Measurements from ENCODE around the gene PGRMC2.
"Not testable (repeated sequence)": the region's sequence is repeated elsewhere in the genome, so short reads cannot be mapped to it uniquely, and the experiment has no call there.

The PGRMC2 gene

GRCh38 chr4:128265550-128265949 lies 22.1 kb downstream of the PGRMC2 start:
- Histone ChIP-seq H3K36me3 (ENCODE audit: insufficient read depth, low read depth, low read length) (peaks cover 12% of the 10 kb centered on the region), H3K9me3 (ENCODE audit: insufficient read depth, low read depth, low read length) (peaks cover 26% of the 10 kb centered on the region)
- H3K27ac ChIP-seq (ENCODE audit: low read length); H3K4me1 ChIP-seq (ENCODE audit: insufficient read depth, low read length); H3K4me3 ChIP-seq (ENCODE audit: low read length); H3K27me3 ChIP-seq (ENCODE audit: insufficient read depth, low read length); H3K9ac ChIP-seq (ENCODE audit: low read depth, low read length): not testable (repeated sequence)

DNA sequence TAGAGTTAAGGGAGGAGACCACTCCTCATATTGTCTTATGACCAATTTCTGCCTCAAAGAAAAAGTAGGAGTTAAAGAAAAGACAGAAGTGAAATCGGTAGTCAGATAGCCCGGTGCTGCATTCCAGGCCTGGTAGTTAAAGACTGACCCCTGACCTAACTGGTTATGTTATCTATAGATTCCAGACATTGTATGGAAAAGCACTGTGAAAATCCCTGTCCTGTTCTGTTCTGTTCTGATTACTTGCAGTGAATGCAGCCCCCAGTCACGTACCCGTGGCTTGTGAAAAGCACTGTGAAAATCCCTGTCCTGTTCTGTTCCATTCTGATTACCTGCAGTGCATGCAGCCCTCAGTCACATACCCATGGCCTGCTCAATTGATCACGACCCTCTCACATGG lies 27.7 kb downstream of the PGRMC2 start:
- H3K9me3 ChIP-seq (ENCODE audit: insufficient read depth, low read depth, low read length): peaks cover 13% of the 10 kb centered on the region
- not testable (repeated sequence) for H3K4me1 ChIP-seq (ENCODE audit: insufficient read depth, low read length); H3K27me3 ChIP-seq (ENCODE audit: insufficient read depth, low read length); H3K27ac ChIP-seq (ENCODE audit: low read length); H3K4me3 ChIP-seq (ENCODE audit: low read length); H3K9ac ChIP-seq (ENCODE audit: low read depth, low read length); H3K36me3 ChIP-seq (ENCODE audit: insufficient read depth, low read depth, low read length)

GRCh38 chr4:128258166-128258565 lies 29.4 kb downstream of the PGRMC2 start:
- H3K9me3 ChIP-seq (ENCODE audit: insufficient read depth, low read depth, low read length); H3K27me3 ChIP-seq (ENCODE audit: insufficient read depth, low read length); H3K36me3 ChIP-seq (ENCODE audit: insufficient read depth, low read depth, low read length); H3K27ac ChIP-seq (ENCODE audit: low read length); H3K9ac ChIP-seq (ENCODE audit: low read depth, low read length); H3K4me1 ChIP-seq (ENCODE audit: insufficient read depth, low read length); H3K4me3 ChIP-seq (ENCODE audit: low read length): not testable (repeated sequence)

DNA sequence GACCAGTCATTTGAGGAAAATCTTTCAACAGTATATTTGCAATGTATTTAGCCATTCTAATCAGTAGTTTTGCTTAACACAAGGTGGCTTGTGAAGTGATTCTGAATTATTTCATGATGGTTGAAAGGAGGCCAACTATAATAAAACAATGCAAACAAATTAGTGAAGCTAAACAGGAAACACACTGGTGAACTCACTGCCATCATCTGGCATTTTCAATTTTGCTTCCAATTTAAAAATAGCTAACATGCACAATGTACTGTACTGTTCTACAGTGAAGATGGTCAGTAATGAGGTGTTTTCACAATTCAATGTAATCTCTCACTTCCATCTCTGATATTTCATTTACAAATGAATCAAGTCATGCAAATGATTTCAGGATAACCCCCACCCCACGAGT lies 31.1 kb downstream of the PGRMC2 start:
- no peaks in the 10 kb centered on the region for H3K27me3 ChIP-seq (ENCODE audit: insufficient read depth, low read length)
- no peaks in the 10 kb centered on the region for H3K36me3 ChIP-seq (ENCODE audit: insufficient read depth, low read depth, low read length)
- no peak overlapping the region for H3K4me3 ChIP-seq (ENCODE audit: low read length)
- H3K27ac ChIP-seq (ENCODE audit: low read length): no peak overlapping the region
- H3K9me3 ChIP-seq (ENCODE audit: insufficient read depth, low read depth, low read length): peaks cover 18% of the 10 kb centered on the region
- H3K4me1 ChIP-seq (ENCODE audit: insufficient read depth, low read length): no peaks in the 10 kb centered on the region
- H3K9ac ChIP-seq (ENCODE audit: low read depth, low read length): no peak overlapping the region

GRCh38 chr4:128255906-128256305 lies 31.7 kb downstream of the PGRMC2 start:
- H3K4me1 ChIP-seq (ENCODE audit: insufficient read depth, low read length): no peaks in the 10 kb centered on the region
- no peaks in the 10 kb centered on the region for H3K36me3 ChIP-seq (ENCODE audit: insufficient read depth, low read depth, low read length)
- H3K27me3 ChIP-seq (ENCODE audit: insufficient read depth, low read length): no peaks in the 10 kb centered on the region
- H3K27ac ChIP-seq (ENCODE audit: low read length): no peak overlapping the region
- peaks cover 24% of the 10 kb centered on the region for H3K9me3 ChIP-seq (ENCODE audit: insufficient read depth, low read depth, low read length)
- no peak overlapping the region for H3K4me3 ChIP-seq (ENCODE audit: low read length)
- no peak overlapping the region for H3K9ac ChIP-seq (ENCODE audit: low read depth, low read length)

GRCh38 chr4:128249787-128250668 lies 37.6 kb downstream of the PGRMC2 start:
- H3K9ac ChIP-seq (ENCODE audit: low read depth, low read length): no peak overlapping the region
- no peaks in the 10 kb centered on the region for H3K36me3 ChIP-seq (ENCODE audit: insufficient read depth, low read depth, low read length)
- H3K4me1 ChIP-seq (ENCODE audit: insufficient read depth, low read length): no peaks in the 10 kb centered on the region
- peaks cover 80% of the 10 kb centered on the region for H3K9me3 ChIP-seq (ENCODE audit: insufficient read depth, low read depth, low read length)
- H3K27ac ChIP-seq (ENCODE audit: low read length): no peak overlapping the region
- no peak overlapping the region for H3K4me3 ChIP-seq (ENCODE audit: low read length)
- H3K27me3 ChIP-seq (ENCODE audit: insufficient read depth, low read length): no peaks in the 10 kb centered on the region

DNA sequence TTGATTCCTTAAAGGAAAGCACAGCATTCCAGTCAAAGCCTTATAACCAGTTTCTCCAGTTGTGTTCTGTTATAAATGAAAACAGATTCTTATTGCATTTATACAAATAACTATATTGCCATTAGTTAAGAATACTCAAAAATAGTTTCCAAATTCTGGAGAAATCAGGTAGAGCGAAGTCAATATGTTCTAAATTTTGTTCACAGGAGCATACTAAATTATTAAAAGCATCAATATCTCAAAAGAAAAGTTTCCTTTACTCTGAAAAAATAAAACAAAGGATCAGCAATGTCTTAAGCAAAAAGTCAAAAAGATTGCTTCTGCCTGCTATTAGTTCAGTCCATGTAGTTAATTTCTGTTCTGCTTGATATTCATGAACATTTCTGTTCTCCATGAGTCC lies 39.7 kb downstream of the PGRMC2 start:
- H3K4me1 ChIP-seq (ENCODE audit: insufficient read depth, low read length): no peaks in the 10 kb centered on the region
- no peaks in the 10 kb centered on the region for H3K27me3 ChIP-seq (ENCODE audit: insufficient read depth, low read length)
- H3K9ac ChIP-seq (ENCODE audit: low read depth, low read length): no peak overlapping the region
- H3K9me3 ChIP-seq (ENCODE audit: insufficient read depth, low read depth, low read length): peaks cover 78% of the 10 kb centered on the region
- H3K4me3 ChIP-seq (ENCODE audit: low read length): no peak overlapping the region
- H3K36me3 ChIP-seq (ENCODE audit: insufficient read depth, low read depth, low read length): no peaks in the 10 kb centered on the region
- no peak overlapping the region for H3K27ac ChIP-seq (ENCODE audit: low read length)

- not testable (repeated sequence) for H3K4me3 ChIP-seq (ENCODE audit: low read length); H3K4me1 ChIP-seq (ENCODE audit: insufficient read depth, low read length); H3K27me3 ChIP-seq (ENCODE audit: insufficient read depth, low read length); H3K9ac ChIP-seq (ENCODE audit: low read depth, low read length); H3K36me3 ChIP-seq (ENCODE audit: insufficient read depth, low read depth, low read length); H3K27ac ChIP-seq (ENCODE audit: low read length)
- H3K9me3 ChIP-seq (ENCODE audit: insufficient read depth, low read depth, low read length): peaks cover 54% of the 10 kb centered on the region
Observed at GRCh38 chr4:128245391-128245790, 42.2 kb downstream of the PGRMC2 start.

DNA sequence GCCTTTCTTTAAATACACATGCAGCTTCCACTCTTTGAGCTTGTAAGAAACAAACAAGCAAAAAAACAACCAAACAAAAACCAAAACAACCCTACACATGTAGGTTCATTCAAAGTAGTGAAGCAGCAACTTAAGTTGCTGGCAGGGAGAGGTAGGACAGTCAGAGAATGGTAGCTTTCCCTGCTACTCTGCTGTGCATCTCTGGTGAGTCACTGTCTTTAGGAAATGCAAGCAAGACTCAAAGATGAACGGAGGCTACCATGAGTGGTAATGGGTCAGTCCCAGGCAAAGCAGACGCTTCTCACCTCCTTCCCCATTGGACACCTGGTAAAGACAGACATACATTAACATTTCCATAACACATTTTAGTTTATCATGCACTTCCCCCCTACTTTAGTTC lies 43.2 kb downstream of the PGRMC2 start:
- no peak overlapping the region for H3K27ac ChIP-seq (ENCODE audit: low read length)

DNA sequence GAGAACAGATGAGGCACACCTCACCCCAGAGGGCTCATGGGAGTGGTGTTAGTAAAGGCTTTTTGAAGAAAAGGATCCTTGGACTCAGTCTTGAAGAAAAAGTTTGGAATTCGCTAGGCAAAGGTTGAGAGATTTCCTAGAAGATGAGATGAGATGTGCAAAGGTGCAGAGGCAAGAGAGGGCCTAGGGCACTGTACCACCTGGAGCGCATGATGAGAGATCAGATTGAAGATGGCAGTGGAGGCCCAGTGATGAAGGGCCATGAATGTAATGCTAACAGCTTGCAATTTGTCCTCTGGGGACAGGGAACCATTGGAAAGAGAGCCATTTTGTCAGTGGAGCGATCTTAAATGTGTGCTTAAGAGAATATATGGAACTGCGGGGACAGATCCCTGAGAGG lies 45.0 kb downstream of the PGRMC2 start:
- no peaks in the 10 kb centered on the region for H3K27me3 ChIP-seq (ENCODE audit: insufficient read depth, low read length)
- no peak overlapping the region for H3K9ac ChIP-seq (ENCODE audit: low read depth, low read length)
- no peaks in the 10 kb centered on the region for H3K36me3 ChIP-seq (ENCODE audit: insufficient read depth, low read depth, low read length)
- H3K27ac ChIP-seq (ENCODE audit: low read length): no peak overlapping the region
- no peaks in the 10 kb centered on the region for H3K4me1 ChIP-seq (ENCODE audit: insufficient read depth, low read length)
- H3K4me3 ChIP-seq (ENCODE audit: low read length): no peak overlapping the region
- peaks cover 26% of the 10 kb centered on the region for H3K9me3 ChIP-seq (ENCODE audit: insufficient read depth, low read depth, low read length)

More for the DNA sequence above, 43.2 kb downstream of the PGRMC2 start:
- Histone ChIP-seq H3K9me3 (ENCODE audit: insufficient read depth, low read depth, low read length) (peaks cover 44% of the 10 kb centered on the region), H3K36me3 (ENCODE audit: insufficient read depth, low read depth, low read length) (no peaks in the 10 kb centered on the region), H3K27me3 (ENCODE audit: insufficient read depth, low read length) (no peaks in the 10 kb centered on the region), H3K4me1 (ENCODE audit: insufficient read depth, low read length) (no peaks in the 10 kb centered on the region), H3K4me3 (ENCODE audit: low read length) (no peak overlapping the region), H3K9ac (ENCODE audit: low read depth, low read length) (no peak overlapping the region)

DNA sequence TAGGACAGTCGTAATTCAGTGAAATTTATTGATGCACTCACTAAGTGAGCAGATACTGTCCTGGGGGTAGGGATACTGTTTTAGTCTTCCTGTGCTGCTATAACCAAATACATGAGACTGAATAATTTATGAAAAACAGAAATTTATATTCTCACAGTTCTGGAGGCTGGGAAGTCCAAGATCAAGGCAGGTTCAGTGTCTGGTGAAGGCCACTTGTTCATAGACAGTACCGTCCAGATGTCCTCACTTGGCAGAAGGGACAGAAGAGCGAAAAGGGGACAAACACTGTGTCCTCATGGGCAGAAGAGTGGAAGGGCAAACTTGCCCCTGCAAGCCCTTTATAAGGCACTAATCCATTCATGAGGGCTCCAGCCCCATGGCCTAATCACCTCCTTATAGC lies 45.6 kb downstream of the PGRMC2 start:
- Histone ChIP-seq H3K9ac (ENCODE audit: low read depth, low read length) (no peak overlapping the region), H3K36me3 (ENCODE audit: insufficient read depth, low read depth, low read length) (no peaks in the 10 kb centered on the region), H3K9me3 (ENCODE audit: insufficient read depth, low read depth, low read length) (peaks cover 20% of the 10 kb centered on the region), H3K27ac (ENCODE audit: low read length) (no peak overlapping the region), H3K4me3 (ENCODE audit: low read length) (no peak overlapping the region), H3K27me3 (ENCODE audit: insufficient read depth, low read length) (no peaks in the 10 kb centered on the region), H3K4me1 (ENCODE audit: insufficient read depth, low read length) (no peaks in the 10 kb centered on the region)

DNA sequence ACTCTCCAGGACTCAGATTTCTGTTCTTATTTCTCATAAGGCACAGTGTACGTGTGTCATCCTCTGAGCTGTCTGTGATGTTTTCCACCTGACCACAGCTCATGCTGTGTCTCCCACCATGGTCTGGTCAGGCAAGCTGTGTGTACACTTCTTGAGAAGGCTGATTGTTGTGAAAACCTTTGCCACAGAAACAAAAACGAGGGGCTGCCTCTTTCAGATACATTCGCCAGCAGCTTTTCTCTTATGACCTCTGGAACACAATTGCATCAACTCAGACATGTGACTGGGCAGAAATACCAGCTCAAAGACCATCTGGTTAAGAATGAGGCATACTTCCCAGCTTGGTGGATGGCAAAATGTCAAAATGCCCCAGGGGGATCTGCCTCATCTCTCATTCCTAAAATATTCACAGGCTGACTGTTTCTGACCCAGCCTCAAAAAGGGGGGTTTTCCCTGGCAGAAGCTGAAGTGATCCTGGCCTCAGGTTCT lies 46.1 kb downstream of the PGRMC2 start:
- Histone ChIP-seq H3K36me3 (ENCODE audit: insufficient read depth, low read depth, low read length) (no peaks in the 10 kb centered on the region), H3K9me3 (ENCODE audit: insufficient read depth, low read depth, low read length) (peaks cover 15% of the 10 kb centered on the region), H3K4me1 (ENCODE audit: insufficient read depth, low read length) (no peaks in the 10 kb centered on the region), H3K27me3 (ENCODE audit: insufficient read depth, low read length) (no peaks in the 10 kb centered on the region), H3K9ac (ENCODE audit: low read depth, low read length) (no peak overlapping the region), H3K4me3 (ENCODE audit: low read length) (no peak overlapping the region), H3K27ac (ENCODE audit: low read length) (no peak overlapping the region)

All from iPS-20b (cell line).